LoVo (cell line): ENCODE results near the gene DGKQ.
A peak's percentile ranks its signal among the peaks of the same experiment; 100 is the strongest.
"Not testable (repeated sequence)": the region's sequence is repeated elsewhere in the genome, so short reads cannot be mapped to it uniquely, and the experiment has no call there.

ENCODE experiments used
- DNase-seq: peaks from one replicate; pipeline ENCODE4 v3.0.0-alpha.2; 2016; ENCODE audit warnings: low spot score

DGKQ gene

GRCh38 chr4:1010395-1011021 lies 37.1 kb upstream of the DGKQ start:
- DNase-seq = peak; percentile 63

DNA sequence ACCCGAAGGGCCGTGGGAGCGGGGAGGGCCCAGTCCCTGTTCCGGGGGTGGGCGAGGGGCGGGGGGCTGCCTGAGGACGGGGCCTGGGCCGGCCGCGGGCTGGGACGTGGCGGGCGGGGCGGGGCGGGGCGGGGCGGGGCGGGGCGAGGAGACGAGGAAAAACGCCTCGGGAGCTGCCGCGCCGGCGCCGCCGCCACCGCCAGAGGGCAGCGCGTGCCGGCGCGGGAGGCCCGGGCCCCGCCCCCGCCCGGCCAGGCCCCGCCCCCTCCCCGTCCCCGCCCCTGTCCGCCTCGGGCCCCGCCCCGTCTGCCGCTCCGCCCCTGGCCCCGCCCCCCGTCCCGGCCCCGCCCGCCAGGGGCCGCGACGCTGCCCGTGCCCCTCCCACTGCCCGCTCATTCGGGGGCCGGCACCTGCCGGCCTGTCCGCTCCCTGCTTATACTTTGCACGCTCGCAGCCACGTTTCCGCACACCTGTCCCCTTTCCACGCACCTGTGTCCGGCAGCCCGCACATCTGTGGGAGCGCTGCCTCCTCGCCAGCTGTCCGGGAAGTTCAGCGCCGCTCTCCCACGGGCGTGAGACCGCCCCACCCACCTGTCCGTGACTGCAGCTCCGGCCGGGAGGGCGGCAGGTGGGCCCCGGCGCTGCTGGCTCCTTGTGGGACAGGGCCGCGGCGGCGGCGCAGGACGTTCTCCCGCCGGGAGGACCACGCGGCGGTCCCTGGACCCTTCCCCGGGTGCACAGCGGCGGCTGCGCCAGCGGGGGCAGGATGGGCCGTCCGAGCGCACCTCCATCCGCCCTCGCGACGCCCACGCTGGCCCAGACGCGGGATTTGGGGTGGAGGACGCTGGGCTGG lies 36.4 kb upstream of the DGKQ start:
- peak; percentile 72 for DNase-seq

GRCh38 chr4:1008840-1009541 lies 35.6 kb upstream of the DGKQ start:
- DNase-seq = no peak

- DNase-seq = no peak
These were observed 33.5 kb upstream of the DGKQ start for GRCh38 chr4:1006856-1007255.

DNA sequence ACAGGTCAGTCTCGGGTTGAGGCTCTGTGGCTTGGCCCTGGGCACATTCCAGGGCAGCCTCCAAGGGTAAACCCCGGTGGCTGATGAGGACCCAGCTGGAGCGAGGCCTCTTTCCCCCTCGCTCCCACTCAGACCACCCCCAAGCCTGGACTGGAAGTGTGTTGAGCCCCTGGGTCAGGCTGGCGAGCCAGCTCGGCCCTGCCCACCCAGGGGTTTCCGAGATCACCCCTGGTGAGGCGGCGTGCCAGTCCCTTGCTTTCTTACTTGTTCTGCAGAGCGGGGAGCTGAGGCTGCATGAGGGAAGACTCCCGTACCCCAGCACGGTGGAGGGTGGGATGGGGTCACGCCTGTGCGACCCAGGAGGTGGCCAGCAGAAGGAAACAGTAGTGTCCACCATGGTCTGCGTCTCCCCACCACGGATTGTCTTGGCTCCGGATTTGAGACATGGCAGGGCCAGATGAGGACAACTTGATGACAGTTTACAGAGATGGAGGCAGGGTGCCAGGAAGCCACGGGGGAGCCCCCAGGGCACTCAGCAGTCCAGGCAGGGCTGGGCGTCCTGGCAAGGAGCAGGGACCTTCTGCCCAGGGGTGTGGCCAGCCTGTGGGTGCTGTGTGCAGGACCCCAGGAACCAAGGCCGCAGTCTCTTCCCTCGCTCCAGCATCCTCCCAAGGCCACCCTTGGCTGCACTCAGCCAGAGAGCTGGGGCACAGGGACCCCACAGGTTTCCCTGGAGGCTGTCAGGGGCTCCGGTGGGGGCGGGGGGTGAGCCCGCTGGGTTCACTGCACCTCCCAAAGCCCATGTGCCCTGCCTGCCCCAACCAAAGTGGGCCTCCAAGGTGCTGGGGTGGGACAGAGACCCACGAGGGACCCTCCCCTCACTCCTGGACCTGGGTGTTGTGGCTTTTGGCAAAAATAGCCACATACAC lies 31.5 kb upstream of the DGKQ start:
- no peak for DNase-seq

GRCh38 chr4:1004071-1004418 lies 30.7 kb upstream of the DGKQ start:
- DNase-seq = no peak

DNA sequence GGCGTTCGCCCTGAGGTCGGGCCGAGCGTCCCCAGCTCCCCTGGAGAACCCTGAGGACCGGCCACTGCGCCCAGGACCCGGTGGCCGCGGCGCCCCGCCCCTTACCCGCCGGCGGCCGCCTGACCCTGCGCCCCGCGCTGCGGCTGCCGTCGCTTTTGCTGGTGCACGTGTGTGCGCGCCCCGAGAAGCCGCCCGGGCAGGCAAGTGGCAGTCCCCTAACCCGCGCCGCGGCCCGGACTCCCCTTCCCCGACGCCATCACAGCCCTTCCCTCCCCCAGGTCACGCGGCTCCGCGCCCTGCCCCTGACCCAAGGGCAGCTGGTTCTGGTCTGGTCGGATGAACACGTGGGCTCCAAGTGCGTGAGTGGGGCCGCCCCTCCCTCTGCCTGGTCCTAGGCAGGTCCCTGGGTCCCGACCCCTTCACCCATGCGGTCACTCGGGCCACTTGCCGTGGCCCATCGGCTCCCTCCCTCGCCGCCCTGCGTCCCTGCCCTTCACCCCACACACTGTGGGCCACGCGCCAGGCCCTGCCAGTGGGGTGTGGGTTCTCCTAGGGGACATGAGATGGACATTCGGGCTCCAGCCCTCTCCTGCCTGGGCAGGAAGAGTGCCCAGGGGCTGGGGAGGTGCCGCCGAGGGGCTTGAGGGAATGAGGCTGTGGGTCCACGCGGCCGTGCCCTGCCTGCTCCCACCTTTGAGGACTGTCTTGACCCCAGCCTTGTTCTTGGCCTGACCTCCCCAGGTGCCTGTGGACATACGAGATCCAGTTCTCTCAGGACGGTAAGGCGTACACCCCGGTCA lies 30.1 kb upstream of the DGKQ start:
- no peak for DNase-seq

DNA sequence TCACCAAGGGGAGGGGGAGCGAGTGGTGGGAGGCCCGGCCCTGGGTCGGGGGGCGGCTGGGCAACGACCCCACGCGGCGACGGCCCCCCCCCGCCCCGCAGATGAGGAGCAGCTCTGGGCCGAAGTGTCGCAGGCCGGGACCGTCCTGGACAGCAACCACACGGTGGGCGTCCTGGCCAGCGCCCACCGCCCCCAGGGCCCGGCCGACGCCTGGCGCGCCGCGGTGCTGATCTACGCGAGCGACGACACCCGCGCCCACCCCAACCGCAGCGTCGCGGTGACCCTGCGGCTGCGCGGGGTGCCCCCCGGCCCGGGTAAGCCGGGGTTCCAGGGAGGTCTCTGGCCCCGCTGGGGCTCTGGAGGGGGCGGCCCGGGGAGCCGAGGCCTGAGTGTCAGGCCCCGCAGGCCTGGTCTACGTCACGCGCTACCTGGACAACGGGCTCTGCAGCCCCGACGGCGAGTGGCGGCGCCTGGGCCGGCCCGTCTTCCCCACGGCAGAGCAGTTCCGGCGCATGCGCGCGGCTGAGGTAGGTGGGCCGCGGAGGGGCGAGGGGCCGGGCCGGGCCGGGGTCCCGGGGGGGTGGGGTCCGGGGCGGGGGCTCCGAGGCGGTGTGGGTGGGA lies 29.4 kb upstream of the DGKQ start:
- no peak for DNase-seq

GRCh38 chr4:1002131-1002630 lies 28.8 kb upstream of the DGKQ start:
- no peak for DNase-seq

DNA sequence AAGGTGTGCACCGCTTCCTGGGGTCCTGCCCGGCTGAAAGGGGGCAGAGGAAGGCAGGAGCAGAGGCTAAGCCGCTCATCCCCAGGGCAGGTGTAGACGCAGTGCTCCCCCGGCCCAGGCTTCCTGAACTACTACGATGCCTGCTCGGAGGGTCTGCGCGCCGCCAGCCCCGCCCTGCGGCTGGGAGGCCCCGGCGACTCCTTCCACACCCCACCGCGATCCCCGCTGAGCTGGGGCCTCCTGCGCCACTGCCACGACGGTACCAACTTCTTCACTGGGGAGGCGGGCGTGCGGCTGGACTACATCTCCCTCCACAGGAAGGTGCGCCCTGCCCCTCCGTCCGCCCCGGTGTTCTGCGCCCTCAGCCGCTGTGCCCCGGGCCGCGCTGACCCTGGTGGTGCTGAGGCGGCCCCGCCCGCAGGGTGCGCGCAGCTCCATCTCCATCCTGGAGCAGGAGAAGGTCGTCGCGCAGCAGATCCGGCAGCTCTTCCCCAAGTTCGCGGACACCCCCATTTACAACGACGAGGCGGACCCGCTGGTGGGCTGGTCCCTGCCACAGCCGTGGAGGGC lies 28.3 kb upstream of the DGKQ start:
- no peak for DNase-seq

- DNase-seq = no peak
These were observed 27.4 kb upstream of the DGKQ start for GRCh38 chr4:1000686-1001260.

GRCh38 chr4:999882-1000425 lies 26.6 kb upstream of the DGKQ start:
- DNase-seq = no peak

DNA sequence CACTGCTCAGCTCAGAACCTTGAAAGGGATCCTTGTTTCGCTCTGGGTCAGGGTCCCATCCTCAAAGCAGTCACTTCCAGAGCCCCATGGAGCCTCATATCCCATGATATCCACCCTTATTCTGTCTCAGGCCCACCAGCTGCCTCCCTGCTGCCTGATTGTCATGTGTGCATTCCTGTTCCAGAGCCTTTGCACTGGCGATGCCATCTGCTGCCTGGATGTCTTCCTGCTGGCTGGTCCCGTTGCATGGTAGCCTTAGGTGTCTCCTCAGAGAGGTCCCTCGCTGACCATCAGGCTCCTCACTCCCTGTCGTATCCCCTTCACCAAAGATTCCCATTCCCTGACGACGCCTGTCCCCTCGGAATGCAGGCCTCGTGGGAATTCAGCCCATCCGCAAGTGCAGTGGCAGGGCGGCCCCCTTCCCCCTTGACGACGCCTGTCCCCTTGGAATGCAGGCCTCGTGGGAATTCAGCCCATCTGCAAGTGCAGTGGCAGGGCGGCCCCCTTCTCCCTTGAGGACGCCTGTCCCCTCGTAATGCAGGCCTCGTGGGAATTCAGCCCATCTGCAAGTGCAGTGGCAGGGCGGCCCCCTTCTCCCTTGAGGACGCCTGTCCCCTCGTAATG lies 26.0 kb upstream of the DGKQ start:
- DNase-seq = not testable (repeated sequence)

DNA sequence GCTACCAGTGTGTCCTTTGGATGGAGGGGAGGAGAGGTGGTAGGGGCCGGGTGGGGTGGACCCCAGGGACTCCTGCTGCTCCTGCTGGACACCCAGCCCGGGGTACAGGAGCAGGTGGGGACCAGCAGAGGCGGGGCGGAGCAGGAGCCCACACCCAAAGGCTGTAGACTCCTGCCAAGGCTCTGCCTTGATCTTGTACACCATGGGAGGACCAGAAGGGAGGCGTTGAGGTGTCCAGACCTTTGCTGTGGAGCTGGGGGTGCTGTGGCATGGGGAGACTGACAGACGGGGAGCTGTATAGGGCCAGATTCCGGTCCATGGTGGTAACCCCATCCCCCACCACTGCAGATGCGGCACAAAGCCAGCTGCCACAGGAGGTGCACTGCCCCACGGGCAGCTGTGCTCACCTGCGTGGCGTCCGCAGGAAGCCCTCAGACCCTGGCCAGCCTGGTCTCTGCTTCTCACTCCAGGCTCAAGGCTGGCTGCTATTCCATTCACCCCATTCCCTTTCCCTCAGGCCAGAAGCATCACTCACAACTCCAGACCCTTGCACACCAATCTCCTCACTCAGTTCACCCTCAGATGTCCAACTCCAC lies 24.8 kb upstream of the DGKQ start:
- DNase-seq = no peak

GRCh38 chr4:997375-998071 lies 24.2 kb upstream of the DGKQ start:
- DNase-seq = no peak

- no peak for DNase-seq
These were observed 23.6 kb upstream of the DGKQ start for GRCh38 chr4:996997-997374.

DNA sequence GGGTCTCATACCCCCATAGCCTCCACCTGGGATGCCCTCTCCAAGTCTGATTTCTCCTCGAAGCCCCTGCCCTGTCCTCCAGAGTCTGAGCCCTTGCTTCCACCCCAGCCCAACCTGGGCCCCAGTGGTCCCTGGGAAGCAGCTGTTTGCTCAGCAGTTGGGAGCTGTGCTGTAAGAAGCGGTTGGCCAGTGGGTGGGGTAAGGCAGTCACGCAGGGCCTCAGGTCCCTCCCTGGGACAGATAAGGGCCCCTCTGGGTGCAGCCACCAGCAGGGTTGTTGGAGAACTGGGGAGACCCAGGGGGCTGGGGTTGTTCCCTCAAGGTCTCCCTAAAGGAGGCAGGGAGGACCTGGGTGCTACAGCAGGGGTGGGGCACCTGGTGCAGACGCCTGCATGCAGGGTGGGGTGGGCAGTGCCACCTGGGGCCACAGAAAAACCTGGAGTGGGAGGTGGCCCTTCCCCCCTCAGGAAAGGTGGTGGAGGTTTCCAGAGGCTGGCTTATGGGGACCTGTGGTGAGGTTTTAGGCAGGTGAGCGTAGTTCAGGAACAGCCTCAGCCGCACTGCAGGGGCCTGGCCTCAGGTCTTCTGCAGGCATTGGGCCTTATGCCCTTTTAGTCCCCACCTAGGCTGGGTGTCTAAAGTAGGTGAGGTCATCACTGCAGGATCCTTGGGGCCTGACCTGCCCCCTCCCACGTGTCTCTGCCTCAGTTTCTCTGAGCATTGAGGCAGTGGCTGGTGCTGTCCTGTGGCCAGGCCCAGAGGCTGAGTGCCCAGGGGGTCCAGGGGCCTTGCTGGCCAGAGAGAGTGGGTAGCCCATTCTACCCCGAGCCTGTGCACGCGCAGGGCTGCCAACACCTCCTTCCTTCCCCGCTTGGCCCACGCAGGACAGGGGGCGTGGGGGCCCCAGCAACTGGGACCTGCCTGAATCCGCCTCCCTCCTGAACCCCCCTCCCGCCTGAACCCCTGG lies 22.9 kb upstream of the DGKQ start:
- DNase-seq = no peak
